Mesothelial cell of epicardium (in vitro differentiated cells): Measurements from ENCODE around the gene RBM38. TPM values are rescaled to one million over a fixed set of nuclear protein-coding genes. Genes with fewer than 3 reads are reported as not detected.
"Not testable (repeated sequence)": the region's sequence is repeated elsewhere in the genome, so short reads cannot be mapped to it uniquely, and the experiment has no call there.

Experiments
- DNase-seq, 2 experiments: peaks; one replicate each; pipeline ENCODE4 v3.0.0; 2021; ENCODE audit warnings: low spot score in 2 of 2; ENCODE audit not compliant: unreplicated experiment in 2 of 2
- H3K27ac Mint-ChIP-seq: 2 replicates; pipeline ENCODE4 v1.8.0; 2021; ENCODE audit warnings: mixed read lengths
- H3K27me3 Mint-ChIP-seq: 2 replicates; pipeline ENCODE4 v1.8.0; 2021; ENCODE audit warnings: low read depth, mixed read lengths
- H3K36me3 Mint-ChIP-seq: 2 replicates; pipeline ENCODE4 v1.8.0; 2021; ENCODE audit warnings: mixed read lengths
- H3K4me1 Mint-ChIP-seq: 2 replicates; pipeline ENCODE4 v1.8.0; 2021; ENCODE audit warnings: mixed read lengths
- H3K4me3 Mint-ChIP-seq: 2 replicates; pipeline ENCODE4 v1.8.0; 2021; ENCODE audit warnings: mild to moderate bottlenecking, moderate library complexity, mixed read lengths
- H3K9me3 Mint-ChIP-seq: 2 replicates; pipeline ENCODE4 v1.8.0; 2021; ENCODE audit warnings: mixed read lengths
- CTCF ChIP-seq: fragments of 200-600 bp; sonication (generic); IDR thresholded peaks from one replicate; pipeline ENCODE4 v1.5.0; 2021; ENCODE audit warnings: antibody characterized with exemption; ENCODE audit not compliant: unreplicated experiment
- total RNA-seq: library from RNA; stranded (reverse); gene quantifications from 3 replicates; pipeline ENCODE4 v1.2.1, GENCODE V29; 2021

RBM38 gene
- total RNA-seq, 1 donor from 2014 or later: 25.6 TPM

DNA sequence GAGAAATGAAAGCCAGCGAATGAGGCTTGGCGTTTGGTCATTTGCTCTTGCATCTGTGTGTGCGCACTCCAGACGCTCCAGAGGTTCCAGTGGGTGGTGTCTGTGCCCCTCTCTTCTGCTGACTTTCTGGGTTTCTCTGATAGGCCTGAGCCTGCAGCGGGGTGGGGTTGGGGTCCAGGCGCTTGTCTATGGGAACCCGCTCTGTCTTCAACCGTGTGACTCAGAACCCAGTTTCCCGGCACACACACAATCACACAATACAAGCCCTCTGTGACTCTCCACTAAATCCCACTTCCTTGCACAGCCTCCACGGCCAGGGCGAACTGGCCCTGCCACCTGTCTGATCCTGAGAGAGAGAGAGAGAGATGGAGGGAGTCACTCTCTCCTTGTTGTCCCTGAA, 24.6 kb downstream of the RBM38 start:
- Mint-ChIP-seq H3K27me3 (no peaks in the 10 kb centered on the region), H3K4me3 (no peak overlapping the region), H3K9me3 (no peaks in the 10 kb centered on the region), H3K4me1 (peaks cover 7% of the 10 kb centered on the region), H3K27ac (no peak overlapping the region), H3K36me3 (no peaks in the 10 kb centered on the region)
- no peak for TF ChIP-seq CTCF
- no peak for DNase-seq

GRCh38 chr20:57416296-57417022, 25.3 kb downstream of the RBM38 start:
- H3K27ac Mint-ChIP-seq: no peak overlapping the region
- H3K27me3 Mint-ChIP-seq: no peaks in the 10 kb centered on the region
- H3K4me3 Mint-ChIP-seq: no peak overlapping the region

GRCh38 chr20:57417051-57417689, 26.0 kb downstream of the RBM38 start:
- Mint-ChIP-seq H3K27ac (no peak overlapping the region), H3K27me3 (no peaks in the 10 kb centered on the region), H3K4me3 (no peak overlapping the region), H3K9me3 (no peaks in the 10 kb centered on the region), H3K36me3 (no peaks in the 10 kb centered on the region), H3K4me1 (peaks cover 7% of the 10 kb centered on the region)
- no peak for DNase-seq
- TF ChIP-seq CTCF: no peak

More at GRCh38 chr20:57416296-57417022, 25.3 kb downstream of the RBM38 start:
- no peak for TF ChIP-seq CTCF
- Mint-ChIP-seq H3K36me3 (no peaks in the 10 kb centered on the region), H3K9me3 (no peaks in the 10 kb centered on the region), H3K4me1 (peaks cover 7% of the 10 kb centered on the region)
- no peak for DNase-seq

DNA sequence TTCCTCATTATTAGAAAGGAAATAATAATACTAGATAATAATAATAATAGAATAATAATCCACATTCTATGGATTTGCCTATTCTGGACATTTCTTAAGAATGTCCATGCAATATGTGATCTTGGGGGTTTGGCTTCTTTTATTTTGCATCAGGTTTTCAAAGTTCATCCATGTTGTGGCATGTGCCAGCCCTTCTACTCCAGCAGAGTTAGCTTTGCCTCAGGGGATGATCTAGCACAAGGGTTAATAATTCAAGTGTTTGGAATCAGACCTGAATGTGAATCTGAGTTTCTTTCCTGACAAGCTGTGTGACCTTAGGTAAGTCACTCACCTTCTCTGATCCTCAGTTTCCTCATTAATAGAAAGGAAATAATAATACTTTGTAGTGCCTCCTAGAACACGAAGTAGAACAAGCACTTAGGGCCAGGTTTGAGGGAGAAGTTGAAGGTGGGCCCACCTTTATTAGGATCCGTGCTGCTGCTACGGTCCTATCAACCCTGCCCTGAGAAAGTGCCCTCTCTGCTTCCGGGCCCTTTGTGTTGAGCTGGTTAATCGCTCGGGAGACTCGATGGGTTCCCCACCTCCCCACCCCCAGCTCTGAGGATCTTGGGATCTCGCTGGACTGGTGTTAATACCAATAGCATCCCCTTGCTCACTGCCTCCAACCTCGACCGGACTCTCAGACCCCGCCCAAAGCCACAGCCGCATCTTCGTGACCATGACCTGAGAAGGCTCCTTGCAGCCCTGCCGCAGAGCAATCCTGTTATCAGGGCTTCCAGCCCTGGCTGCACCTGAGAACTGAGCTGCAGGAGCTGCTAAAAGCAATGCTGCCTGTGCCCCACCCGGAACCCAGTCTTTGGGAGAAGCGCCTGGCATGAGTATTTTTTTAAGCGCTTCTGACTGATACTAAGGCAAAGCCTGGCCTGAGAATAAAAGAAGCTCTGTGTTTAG, 26.9 kb downstream of the RBM38 start:
- no peak overlapping the region for H3K27ac Mint-ChIP-seq
- H3K9me3 Mint-ChIP-seq: no peaks in the 10 kb centered on the region
- H3K4me1 Mint-ChIP-seq: peaks cover 7% of the 10 kb centered on the region
- no peak for DNase-seq
- no peak for TF ChIP-seq CTCF
- H3K36me3 Mint-ChIP-seq: no peaks in the 10 kb centered on the region
- no peaks in the 10 kb centered on the region for H3K27me3 Mint-ChIP-seq
- no peak overlapping the region for H3K4me3 Mint-ChIP-seq

- not testable (repeated sequence) for H3K4me1 Mint-ChIP-seq, DNase-seq
These were observed 28.3 kb downstream of the RBM38 start for GRCh38 chr20:57419479-57419878.

More at GRCh38 chr20:57419479-57419878, 28.3 kb downstream of the RBM38 start:
- H3K27me3 Mint-ChIP-seq, H3K36me3 Mint-ChIP-seq, H3K9me3 Mint-ChIP-seq, H3K27ac Mint-ChIP-seq, H3K4me3 Mint-ChIP-seq: not testable (repeated sequence)
